ENCODE data around the gene TMEM131.

DNA sequence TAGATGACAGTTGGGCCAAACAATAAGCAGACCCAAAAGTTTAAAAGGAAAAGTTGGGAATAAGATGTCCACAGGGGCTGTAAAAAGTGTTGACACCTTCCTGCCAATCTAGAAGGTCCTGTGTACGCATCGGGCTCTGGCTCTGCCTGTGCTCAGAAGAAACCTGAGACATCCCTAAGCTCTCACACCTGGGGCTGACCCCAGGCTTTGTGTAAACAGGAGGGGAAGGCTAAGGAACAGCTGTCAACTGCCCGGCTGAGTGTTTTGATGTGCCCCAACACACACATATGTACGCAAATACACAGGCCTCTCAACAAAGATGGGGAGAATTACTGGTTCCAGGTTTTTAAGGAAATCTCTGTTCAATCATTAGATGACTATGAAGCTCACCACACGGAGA, 59.5 kb downstream of the TMEM131 start:
- TF ChIP-seq, protein P1, sequence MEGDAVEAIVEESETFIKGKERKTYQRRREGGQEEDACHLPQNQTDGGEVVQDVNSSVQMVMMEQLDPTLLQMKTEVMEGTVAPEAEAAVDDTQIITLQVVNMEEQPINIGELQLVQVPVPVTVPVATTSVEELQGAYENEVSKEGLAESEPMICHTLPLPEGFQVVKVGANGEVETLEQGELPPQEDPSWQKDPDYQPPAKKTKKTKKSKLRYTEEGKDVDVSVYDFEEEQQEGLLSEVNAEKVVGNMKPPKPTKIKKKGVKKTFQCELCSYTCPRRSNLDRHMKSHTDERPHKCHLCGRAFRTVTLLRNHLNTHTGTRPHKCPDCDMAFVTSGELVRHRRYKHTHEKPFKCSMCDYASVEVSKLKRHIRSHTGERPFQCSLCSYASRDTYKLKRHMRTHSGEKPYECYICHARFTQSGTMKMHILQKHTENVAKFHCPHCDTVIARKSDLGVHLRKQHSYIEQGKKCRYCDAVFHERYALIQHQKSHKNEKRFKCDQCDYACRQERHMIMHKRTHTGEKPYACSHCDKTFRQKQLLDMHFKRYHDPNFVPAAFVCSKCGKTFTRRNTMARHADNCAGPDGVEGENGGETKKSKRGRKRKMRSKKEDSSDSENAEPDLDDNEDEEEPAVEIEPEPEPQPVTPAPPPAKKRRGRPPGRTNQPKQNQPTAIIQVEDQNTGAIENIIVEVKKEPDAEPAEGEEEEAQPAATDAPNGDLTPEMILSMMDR (IDR thresholded peaks at IDR 0.05; ENCODE audit: insufficient read depth, low read depth, low read length): no peak
- no peak for TF ChIP-seq EZH2 (IDR thresholded peaks at IDR 0.05; ENCODE audit: insufficient read depth, low read length)

Measured in astrocyte (in vitro differentiated cells and primary cell).